OCI-LY3 (cell line): ENCODE measurements around the gene MRRF.

Source experiments
- H2AFZ ChIP-seq: fragments of 200-600, 300-600 bp; shearing (Covaris generic); 2 replicates; pipeline ENCODE4 v1.6.0; 2014; ENCODE audit warnings: antibody characterized with exemption, low read depth, low read length
- H3K27ac ChIP-seq: fragments of 200-600, 300-600 bp; sonication (generic); 2 replicates; pipeline ENCODE4 v1.5.1; 2014; ENCODE audit warnings: mild to moderate bottlenecking, low read length, moderate library complexity, mixed read lengths
- H3K27me3 ChIP-seq: fragments of 200-600, 300-600 bp; sonication (generic); 2 replicates; pipeline ENCODE4 v1.6.1; 2014; ENCODE audit warnings: low read depth, low read length, mixed read lengths
- H3K36me3 ChIP-seq: fragments of 200-600, 300-600 bp; sonication (generic); replicated peaks from 2 replicates; pipeline ENCODE3; 2014; ENCODE audit warnings: low read depth, low read length, mixed read lengths
- H3K4me1 ChIP-seq: fragments of 300-600, 200-600 bp; sonication (generic); 2 replicates; pipeline ENCODE4 v1.6.1; 2014; ENCODE audit warnings: low read length, mixed read lengths
- H3K4me2 ChIP-seq: fragments of 200-600, 300-600 bp; sonication (generic); 2 replicates; pipeline ENCODE4 v1.6.1; 2014; ENCODE audit warnings: low read length, mixed read lengths
- H3K4me3 ChIP-seq: fragments of 300-600, 200-600 bp; sonication (generic); 2 replicates; pipeline ENCODE4 v1.5.1; 2014; ENCODE audit warnings: antibody characterized with exemption, mild to moderate bottlenecking, low read length, moderate library complexity
- H3K79me2 ChIP-seq: fragments of 300-600, 200-600 bp; shearing (Covaris generic); 2 replicates; pipeline ENCODE4 v1.6.1; 2014; ENCODE audit warnings: mild to moderate bottlenecking, low read length, mixed read lengths
- H3K9ac ChIP-seq: fragments of 300-600, 200-600 bp; shearing (Covaris generic); 2 replicates; pipeline ENCODE4 v1.6.0; 2014; ENCODE audit warnings: mild to moderate bottlenecking, low read length, moderate library complexity
- H3K9me3 ChIP-seq: fragments of 200-600, 300-600 bp; shearing (Covaris generic); 2 replicates; pipeline ENCODE4 v1.6.1; 2014; ENCODE audit warnings: low read length, mixed read lengths; ENCODE audit not compliant: insufficient read depth
- H4K20me1 ChIP-seq: fragments of 200-600, 300-600 bp; sonication (generic); 2 replicates; pipeline ENCODE4 v1.6.1; 2016; ENCODE audit warnings: low read length, mixed read lengths; ENCODE audit not compliant: insufficient read depth
- CTCF ChIP-seq: fragments of 200-600, 300-600 bp; sonication (generic); IDR thresholded peaks from 2 replicates; pipeline ENCODE4 v1.5.1; 2014; ENCODE audit warnings: antibody characterized with exemption, low read length, low read depth
- EZH2phosphoT487 ChIP-seq: fragments of 200-600 bp; shearing (Covaris generic); IDR thresholded peaks from 2 replicates; pipeline ENCODE4 v1.6.1; 2018; ENCODE audit warnings: antibody characterized with exemption, mixed run types, low read depth

MRRF gene

GRCh38 chr9:122228568-122229484 lies 35.9 kb upstream of the MRRF start, which contains the start of gene LHX6:
Gene LHX6 (minus strand): TSS chr9:122228957. CDS start chr9:122228740, 217 bp downstream.
- H3K4me1 ChIP-seq, result no peaks in the 10 kb centered on the region
- H4K20me1 ChIP-seq, result no peaks in the 10 kb centered on the region
- H3K36me3 ChIP-seq, result no peaks in the 10 kb centered on the region
- H2AFZ ChIP-seq, result no peak within 1 kb of the TSS
- peak within 1 kb of the TSS; percentile 73 for H3K4me3 ChIP-seq
- H3K4me2 ChIP-seq, result peak within 1 kb of the TSS; percentile 58
- H3K9ac ChIP-seq, result no peak within 1 kb of the TSS
- H3K79me2 ChIP-seq, result no peaks in the 10 kb centered on the region
- H3K9me3 ChIP-seq, result no peaks in the 10 kb centered on the region
- TF ChIP-seq EZH2phosphoT487 (no peak), CTCF (no peak)
- no peak within 1 kb of the TSS for H3K27ac ChIP-seq
- H3K27me3 ChIP-seq, result peaks cover 27% of the 10 kb centered on the region

DNA sequence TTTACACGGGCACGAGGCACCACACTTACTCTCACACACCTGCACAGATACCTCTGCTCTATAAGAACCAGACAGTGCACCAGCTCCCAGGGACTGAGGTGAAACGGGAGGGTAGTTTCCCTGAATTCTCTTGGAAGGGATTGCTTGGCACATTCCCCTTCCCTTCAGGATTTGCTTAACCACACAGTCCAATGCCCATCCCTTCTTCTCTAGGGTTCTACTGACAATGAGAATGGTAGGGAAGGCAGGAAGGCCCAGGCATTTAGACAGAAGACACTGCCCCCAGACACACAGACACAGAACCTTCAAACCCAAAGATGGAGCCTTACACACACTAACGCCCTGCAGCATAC lies 35.2 kb upstream of the MRRF start:
- Histone ChIP-seq H3K9ac (no peak overlapping the region), H3K4me2 (no peak overlapping the region; the same call in 1 of the 2 replicates), H3K4me1 (no peaks in the 10 kb centered on the region), H3K4me3 (no peak overlapping the region), H3K9me3 (no peaks in the 10 kb centered on the region), H3K27me3 (peaks cover 27% of the 10 kb centered on the region), H4K20me1 (no peaks in the 10 kb centered on the region), H3K79me2 (no peaks in the 10 kb centered on the region), H3K36me3 (no peaks in the 10 kb centered on the region), H3K27ac (no peak overlapping the region), H2AFZ (no peak overlapping the region)
- TF ChIP-seq CTCF (no peak), EZH2phosphoT487 (no peak)

DNA sequence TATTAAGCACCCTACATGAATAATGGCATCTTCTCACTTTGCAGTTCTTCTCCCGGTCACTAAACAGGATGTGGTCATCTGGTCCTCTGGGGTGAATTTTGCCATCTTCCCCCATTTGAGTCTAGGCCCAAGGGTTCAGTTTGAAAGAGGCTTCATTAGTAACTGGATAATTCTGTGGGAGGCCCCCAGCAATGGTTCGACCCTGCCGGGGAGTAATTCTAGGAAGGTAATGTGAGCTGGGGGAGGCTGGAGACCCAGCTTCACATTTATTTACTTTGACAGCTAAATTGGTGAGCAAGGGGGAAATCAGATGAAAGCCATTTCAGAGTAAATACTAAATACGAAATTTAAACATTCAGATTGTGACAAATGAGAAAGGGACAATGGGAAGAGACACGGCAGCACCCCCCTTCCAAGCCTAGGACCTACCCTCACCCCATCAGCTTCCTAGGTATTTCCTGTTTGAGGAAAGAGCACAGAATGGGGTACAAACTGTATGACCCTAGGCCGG lies 31.8 kb upstream of the MRRF start:
- no peak overlapping the region for H3K27ac ChIP-seq
- H3K9me3 ChIP-seq, result no peaks in the 10 kb centered on the region
- no peak overlapping the region for H2AFZ ChIP-seq
- no peaks in the 10 kb centered on the region for H3K4me1 ChIP-seq
- H3K27me3 ChIP-seq, result peaks cover 27% of the 10 kb centered on the region
- no peaks in the 10 kb centered on the region for H3K79me2 ChIP-seq
- TF ChIP-seq CTCF (no peak), EZH2phosphoT487 (no peak)
- no peak overlapping the region for H3K9ac ChIP-seq
- no peaks in the 10 kb centered on the region for H3K36me3 ChIP-seq
- no peaks in the 10 kb centered on the region for H4K20me1 ChIP-seq
- H3K4me2 ChIP-seq, result no peak overlapping the region
- H3K4me3 ChIP-seq, result no peak overlapping the region

DNA sequence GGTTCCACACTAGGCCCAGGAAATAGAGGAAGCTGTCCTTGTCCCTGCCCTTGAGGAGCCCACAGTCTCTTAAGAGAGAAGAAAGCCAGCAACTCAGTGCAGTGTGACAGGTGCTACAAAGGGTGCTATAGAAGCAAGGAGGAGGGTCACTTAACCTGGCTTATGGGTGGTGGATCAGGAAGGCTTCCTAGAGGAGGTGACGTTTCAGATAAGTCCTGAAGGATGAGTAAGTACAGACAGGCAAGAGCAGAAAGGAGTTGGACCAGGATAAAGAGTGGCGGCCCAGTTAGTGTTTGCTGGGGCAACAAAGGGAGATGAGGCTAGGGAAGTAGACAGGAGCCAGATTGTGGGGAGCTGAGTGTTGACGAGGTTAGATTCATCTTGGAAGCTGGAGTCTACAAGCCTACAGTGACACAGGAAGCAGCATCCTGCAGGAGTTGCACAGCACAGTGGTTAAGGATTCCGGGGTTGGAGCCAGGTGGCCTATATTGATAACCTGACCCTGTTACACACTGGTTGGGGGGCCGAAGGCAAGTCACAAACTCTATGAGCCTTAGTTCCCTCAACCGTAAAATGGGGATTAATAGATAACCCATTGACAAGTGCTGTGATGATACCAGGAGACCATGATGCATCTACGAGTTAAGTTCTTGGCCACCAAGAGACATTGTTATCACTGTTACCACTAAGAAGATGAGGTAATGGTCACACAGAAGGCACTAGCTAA lies 30.5 kb upstream of the MRRF start:
- Histone ChIP-seq H3K36me3 (no peaks in the 10 kb centered on the region), H3K79me2 (no peaks in the 10 kb centered on the region), H3K4me1 (no peaks in the 10 kb centered on the region), H4K20me1 (no peaks in the 10 kb centered on the region), H3K27ac (no peak overlapping the region), H3K27me3 (peaks cover 23% of the 10 kb centered on the region), H3K4me3 (no peak overlapping the region), H3K9ac (no peak overlapping the region), H2AFZ (no peak overlapping the region), H3K4me2 (no peak overlapping the region), H3K9me3 (no peaks in the 10 kb centered on the region)
- TF ChIP-seq CTCF (no peak), EZH2phosphoT487 (no peak)
